ENCODE measurements around the gene MAPKAPK2.

DNA sequence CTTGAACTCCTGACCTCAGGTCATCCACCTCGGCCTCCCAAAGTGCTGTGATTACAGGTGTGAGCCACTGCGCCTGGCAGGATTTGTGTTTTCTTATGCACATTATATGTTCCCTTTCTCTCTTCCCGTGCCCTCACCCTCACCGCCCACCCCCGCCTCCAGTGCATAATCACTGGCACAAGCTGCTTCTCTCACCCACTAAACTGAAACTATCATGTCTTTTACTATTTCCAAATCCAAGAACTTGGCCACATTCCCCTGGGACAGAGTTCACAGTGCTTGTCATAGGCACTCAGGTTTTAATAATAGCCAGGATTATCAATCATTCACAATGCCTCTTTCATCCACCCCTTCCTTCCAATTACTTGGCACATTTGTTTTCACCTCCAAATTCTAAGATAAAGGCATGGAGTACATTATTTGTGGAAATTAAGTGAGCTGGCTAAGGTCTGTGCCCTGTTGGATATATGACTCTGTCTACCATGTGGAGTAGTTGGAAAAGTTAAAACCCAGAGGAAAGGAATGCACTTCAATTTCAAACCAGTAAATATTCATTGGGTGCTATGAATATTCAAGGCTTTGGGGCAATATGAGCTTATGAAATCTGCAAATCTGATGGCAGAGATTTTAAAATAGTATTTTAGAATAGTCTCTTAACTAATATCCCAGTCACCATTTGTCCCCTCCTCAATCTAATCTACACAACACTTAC lies 17.6 kb upstream of the MAPKAPK2 start:
- TF ChIP-seq, protein P1, sequence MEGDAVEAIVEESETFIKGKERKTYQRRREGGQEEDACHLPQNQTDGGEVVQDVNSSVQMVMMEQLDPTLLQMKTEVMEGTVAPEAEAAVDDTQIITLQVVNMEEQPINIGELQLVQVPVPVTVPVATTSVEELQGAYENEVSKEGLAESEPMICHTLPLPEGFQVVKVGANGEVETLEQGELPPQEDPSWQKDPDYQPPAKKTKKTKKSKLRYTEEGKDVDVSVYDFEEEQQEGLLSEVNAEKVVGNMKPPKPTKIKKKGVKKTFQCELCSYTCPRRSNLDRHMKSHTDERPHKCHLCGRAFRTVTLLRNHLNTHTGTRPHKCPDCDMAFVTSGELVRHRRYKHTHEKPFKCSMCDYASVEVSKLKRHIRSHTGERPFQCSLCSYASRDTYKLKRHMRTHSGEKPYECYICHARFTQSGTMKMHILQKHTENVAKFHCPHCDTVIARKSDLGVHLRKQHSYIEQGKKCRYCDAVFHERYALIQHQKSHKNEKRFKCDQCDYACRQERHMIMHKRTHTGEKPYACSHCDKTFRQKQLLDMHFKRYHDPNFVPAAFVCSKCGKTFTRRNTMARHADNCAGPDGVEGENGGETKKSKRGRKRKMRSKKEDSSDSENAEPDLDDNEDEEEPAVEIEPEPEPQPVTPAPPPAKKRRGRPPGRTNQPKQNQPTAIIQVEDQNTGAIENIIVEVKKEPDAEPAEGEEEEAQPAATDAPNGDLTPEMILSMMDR (IDR thresholded peaks at IDR 0.05), result no peak
- no peak for TF ChIP-seq EP300 (IDR thresholded peaks at IDR 0.05)

Measured in sigmoid colon (tissue), 4 donors.